ENCODE data around the gene IGSF10. TPM values are rescaled to one million over a fixed set of nuclear protein-coding genes. Genes with fewer than 3 reads are reported as not detected.

The IGSF10 gene
- total RNA-seq, 1 donor: 8.0 TPM

GRCh38 chr3:151412989-151413388 is 47.9 kb downstream of the IGSF10 start:
- TF ChIP-seq, protein P1, sequence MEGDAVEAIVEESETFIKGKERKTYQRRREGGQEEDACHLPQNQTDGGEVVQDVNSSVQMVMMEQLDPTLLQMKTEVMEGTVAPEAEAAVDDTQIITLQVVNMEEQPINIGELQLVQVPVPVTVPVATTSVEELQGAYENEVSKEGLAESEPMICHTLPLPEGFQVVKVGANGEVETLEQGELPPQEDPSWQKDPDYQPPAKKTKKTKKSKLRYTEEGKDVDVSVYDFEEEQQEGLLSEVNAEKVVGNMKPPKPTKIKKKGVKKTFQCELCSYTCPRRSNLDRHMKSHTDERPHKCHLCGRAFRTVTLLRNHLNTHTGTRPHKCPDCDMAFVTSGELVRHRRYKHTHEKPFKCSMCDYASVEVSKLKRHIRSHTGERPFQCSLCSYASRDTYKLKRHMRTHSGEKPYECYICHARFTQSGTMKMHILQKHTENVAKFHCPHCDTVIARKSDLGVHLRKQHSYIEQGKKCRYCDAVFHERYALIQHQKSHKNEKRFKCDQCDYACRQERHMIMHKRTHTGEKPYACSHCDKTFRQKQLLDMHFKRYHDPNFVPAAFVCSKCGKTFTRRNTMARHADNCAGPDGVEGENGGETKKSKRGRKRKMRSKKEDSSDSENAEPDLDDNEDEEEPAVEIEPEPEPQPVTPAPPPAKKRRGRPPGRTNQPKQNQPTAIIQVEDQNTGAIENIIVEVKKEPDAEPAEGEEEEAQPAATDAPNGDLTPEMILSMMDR (IDR thresholded peaks at IDR 0.05; ENCODE audit: insufficient read depth, low read length): no peak
- no peak overlapping the region for H3K4me3 ChIP-seq (ENCODE audit: low read depth, low read length)
- no peak for DNase-seq (ENCODE audit: low read depth)

Small RNA genes within 50 kb of the gene (small RNA-seq; reads per million reads assigned to genes)
- gene AC117454.1: not detected

Other genes starting within 250 kb of the IGSF10 start
- gene P2RY14, start 182.5 kb downstream of the IGSF10 start, total RNA-seq (ENCODE audit: low replicate concordance): 0.41 TPM in 1 of 2 replicates, not detected in the other
- 0.18 TPM in 1 of 2 replicates, not detected in the other for gene GPR87, start 144.2 kb downstream of the IGSF10 start, total RNA-seq (ENCODE audit: low replicate concordance)
- not detected in 2 replicates for gene P2RY13, start 131.5 kb downstream of the IGSF10 start, total RNA-seq (ENCODE audit: low replicate concordance)
- gene P2RY12, start 76.3 kb downstream of the IGSF10 start, total RNA-seq (ENCODE audit: low replicate concordance): 0.18 and 0.82 TPM in 2 replicates

Measured in fibroblast of the aortic adventitia (primary cell).